ENCODE data around the gene CRB3. TPM values are rescaled to one million over a fixed set of nuclear protein-coding genes. Genes with fewer than 3 reads are reported as not detected.

CRB3 gene
- total and polyA plus RNA-seq, 2 of the 13 experiments (the other 11 are each of a cell fraction or from before 2014, with no cell fraction given) = 10.6 to 25.6 TPM

DNA sequence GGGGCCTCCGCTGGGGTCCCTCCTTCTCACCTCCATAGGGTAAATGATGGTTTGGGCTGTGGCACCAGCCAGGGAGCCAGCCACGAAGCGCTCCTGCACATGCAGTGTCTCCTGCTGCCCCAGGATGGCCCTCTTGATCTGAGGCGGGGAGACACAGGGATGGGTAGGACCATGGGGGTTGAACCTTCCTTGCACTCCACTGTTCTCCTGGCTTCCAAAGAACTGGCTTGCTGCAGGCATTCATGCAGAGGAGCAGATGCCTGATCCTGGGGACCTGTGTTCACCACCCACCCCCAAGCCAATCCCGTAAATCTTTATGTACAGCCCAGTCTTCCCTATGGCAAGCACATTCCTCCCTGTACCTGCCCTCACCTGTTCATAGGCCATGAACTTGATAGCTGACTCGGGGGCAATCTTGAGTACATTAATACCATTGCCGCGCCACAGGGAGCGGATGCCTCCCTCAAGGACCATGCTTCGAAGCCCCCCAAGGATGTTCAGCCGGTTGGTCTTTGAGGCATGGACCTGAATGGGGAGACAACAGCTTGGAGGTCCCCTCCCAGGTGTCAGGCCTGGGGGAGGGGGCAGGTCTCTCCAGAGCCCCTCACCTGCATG, 10.0 kb upstream of the CRB3 start:
- POLR2A ChIA-PET = no interaction called here
- no TSS peak for BruUV-seq (replicated peaks)
- Histone ChIP-seq H4K20me1 (ENCODE audit: insufficient read depth, low read length) (no peaks in the 10 kb centered on the region), H3K4me3 (replicated peaks in 1 of 3; ENCODE audit: insufficient read depth in 1 of 3, low read depth in 2 of 3, low read length in 3 of 3) (no peak overlapping the region), H3K4me2 (ENCODE audit: low read depth, low read length) (no peak overlapping the region), H3K27me3 (ENCODE audit: control insufficient read depth in 1 of 2, insufficient read depth in 2 of 2, low read length in 2 of 2) (no peaks in the 10 kb centered on the region), H3K36me3 (replicated peaks in 1 of 2; ENCODE audit: control insufficient read depth in 1 of 2, insufficient read depth in 2 of 2, low read length in 2 of 2) (peaks cover 10 to 24% of the 10 kb centered on the region in 2 experiments), H3K4me1 (ENCODE audit: insufficient read depth, low read length) (peaks cover 11% of the 10 kb centered on the region), H3K79me2 (ENCODE audit: insufficient read depth, low read length) (no peaks in the 10 kb centered on the region), H3K9ac (ENCODE audit: insufficient read depth, low read depth, low read length) (no peak overlapping the region), H3K27ac (ENCODE audit: extremely low read length, insufficient read depth, low read length) (no peak overlapping the region), H2AFZ (ENCODE audit: low read length) (no peak overlapping the region), H3K9me3 (ENCODE audit: low read length) (peaks cover 5% of the 10 kb centered on the region; the same call in 1 of the 2 replicates)
- no peak for DNase-seq (ENCODE audit: low spot score)
- CTCF ChIA-PET (ENCODE audit: low intra/inter-chr PET ratio, low total read pairs) = no interaction called here
- WGBS (ENCODE audit: low lambda C conversion rate) = 100% methylated on average over 3 of the region's 11 CpGs
- in situ Hi-C loops (cut with HindIII; ENCODE audit: extremely low pct_ligation_motif_present, low pct_unique_long_range_greater_than_20kb) = no loop called here
- FAIRE-seq = no peak
- intact Hi-C loops (cut with micrococcal nuclease; ENCODE audit: unreplicated experiment) = no loop called here
- ATAC-seq = no peak
- TF ChIP-seq, protein P1, sequence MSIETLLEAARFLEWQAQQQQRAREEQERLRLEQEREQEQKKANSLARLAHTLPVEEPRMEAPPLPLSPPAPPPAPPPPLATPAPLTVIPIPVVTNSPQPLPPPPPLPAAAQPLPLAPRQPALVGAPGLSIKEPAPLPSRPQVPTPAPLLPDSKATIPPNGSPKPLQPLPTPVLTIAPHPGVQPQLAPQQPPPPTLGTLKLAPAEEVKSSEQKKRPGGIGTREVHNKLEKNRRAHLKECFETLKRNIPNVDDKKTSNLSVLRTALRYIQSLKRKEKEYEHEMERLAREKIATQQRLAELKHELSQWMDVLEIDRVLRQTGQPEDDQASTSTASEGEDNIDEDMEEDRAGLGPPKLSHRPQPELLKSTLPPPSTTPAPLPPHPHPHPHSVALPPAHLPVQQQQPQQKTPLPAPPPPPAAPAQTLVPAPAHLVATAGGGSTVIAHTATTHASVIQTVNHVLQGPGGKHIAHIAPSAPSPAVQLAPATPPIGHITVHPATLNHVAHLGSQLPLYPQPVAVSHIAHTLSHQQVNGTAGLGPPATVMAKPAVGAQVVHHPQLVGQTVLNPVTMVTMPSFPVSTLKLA (IDR thresholded peaks at IDR 0.05) = no peak
- TF ChIP-seq POLR2A (IDR thresholded peaks at IDR 0.05; ENCODE audit: insufficient read depth in 1 of 2, low read depth in 2 of 2, low read length in 2 of 2) (no peak), NBN (conservative IDR thresholded peaks at IDR 0.05) (no peak), ZNF709 (CRISPR knock-in tag; IDR thresholded peaks at IDR 0.05) (no peak), ZNF644 (CRISPR knock-in tag; IDR thresholded peaks at IDR 0.05; ENCODE audit: low read depth) (no peak), ATF7 (IDR thresholded peaks at IDR 0.05) (no peak), ATF7 (CRISPR knock-in tag; IDR thresholded peaks at IDR 0.05) (no peak), ZKSCAN5 (CRISPR knock-in tag; IDR thresholded peaks at IDR 0.05) (no peak), MBNL3 (CRISPR knock-in tag; conservative IDR thresholded peaks at IDR 0.05) (no peak), ZBTB38 (CRISPR knock-in tag; IDR thresholded peaks at IDR 0.05) (no peak), ELF3 (CRISPR knock-in tag; IDR thresholded peaks at IDR 0.05) (no peak), ADNP (CRISPR knock-in tag; IDR thresholded peaks at IDR 0.05) (no peak), ARNTL (CRISPR knock-in tag; IDR thresholded peaks at IDR 0.05) (no peak), NPAS2 (CRISPR knock-in tag; IDR thresholded peaks at IDR 0.05; ENCODE audit: borderline replicate concordance) (no peak), SOX6 (IDR thresholded peaks at IDR 0.05) (no peak), SOX6 (CRISPR knock-in tag; IDR thresholded peaks at IDR 0.05) (no peak), ZNF143 (CRISPR knock-in tag; IDR thresholded peaks at IDR 0.05) (no peak)
- TF ChIP-seq, protein P2, sequence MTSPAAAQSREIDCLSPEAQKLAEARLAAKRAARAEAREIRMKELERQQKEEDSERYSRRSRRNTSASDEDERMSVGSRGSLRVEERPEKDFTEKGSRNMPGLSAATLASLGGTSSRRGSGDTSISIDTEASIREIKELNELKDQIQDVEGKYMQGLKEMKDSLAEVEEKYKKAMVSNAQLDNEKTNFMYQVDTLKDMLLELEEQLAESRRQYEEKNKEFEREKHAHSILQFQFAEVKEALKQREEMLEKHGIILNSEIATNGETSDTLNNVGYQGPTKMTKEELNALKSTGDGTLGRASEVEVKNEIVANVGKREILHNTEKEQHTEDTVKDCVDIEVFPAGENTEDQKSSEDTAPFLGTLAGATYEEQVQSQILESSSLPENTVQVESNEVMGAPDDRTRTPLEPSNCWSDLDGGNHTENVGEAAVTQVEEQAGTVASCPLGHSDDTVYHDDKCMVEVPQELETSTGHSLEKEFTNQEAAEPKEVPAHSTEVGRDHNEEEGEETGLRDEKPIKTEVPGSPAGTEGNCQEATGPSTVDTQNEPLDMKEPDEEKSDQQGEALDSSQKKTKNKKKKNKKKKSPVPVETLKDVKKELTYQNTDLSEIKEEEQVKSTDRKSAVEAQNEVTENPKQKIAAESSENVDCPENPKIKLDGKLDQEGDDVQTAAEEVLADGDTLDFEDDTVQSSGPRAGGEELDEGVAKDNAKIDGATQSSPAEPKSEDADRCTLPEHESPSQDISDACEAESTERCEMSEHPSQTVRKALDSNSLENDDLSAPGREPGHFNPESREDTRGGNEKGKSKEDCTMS (CRISPR knock-in tag; conservative IDR thresholded peaks at IDR 0.05) = no peak
- TF ChIP-seq, protein P3, sequence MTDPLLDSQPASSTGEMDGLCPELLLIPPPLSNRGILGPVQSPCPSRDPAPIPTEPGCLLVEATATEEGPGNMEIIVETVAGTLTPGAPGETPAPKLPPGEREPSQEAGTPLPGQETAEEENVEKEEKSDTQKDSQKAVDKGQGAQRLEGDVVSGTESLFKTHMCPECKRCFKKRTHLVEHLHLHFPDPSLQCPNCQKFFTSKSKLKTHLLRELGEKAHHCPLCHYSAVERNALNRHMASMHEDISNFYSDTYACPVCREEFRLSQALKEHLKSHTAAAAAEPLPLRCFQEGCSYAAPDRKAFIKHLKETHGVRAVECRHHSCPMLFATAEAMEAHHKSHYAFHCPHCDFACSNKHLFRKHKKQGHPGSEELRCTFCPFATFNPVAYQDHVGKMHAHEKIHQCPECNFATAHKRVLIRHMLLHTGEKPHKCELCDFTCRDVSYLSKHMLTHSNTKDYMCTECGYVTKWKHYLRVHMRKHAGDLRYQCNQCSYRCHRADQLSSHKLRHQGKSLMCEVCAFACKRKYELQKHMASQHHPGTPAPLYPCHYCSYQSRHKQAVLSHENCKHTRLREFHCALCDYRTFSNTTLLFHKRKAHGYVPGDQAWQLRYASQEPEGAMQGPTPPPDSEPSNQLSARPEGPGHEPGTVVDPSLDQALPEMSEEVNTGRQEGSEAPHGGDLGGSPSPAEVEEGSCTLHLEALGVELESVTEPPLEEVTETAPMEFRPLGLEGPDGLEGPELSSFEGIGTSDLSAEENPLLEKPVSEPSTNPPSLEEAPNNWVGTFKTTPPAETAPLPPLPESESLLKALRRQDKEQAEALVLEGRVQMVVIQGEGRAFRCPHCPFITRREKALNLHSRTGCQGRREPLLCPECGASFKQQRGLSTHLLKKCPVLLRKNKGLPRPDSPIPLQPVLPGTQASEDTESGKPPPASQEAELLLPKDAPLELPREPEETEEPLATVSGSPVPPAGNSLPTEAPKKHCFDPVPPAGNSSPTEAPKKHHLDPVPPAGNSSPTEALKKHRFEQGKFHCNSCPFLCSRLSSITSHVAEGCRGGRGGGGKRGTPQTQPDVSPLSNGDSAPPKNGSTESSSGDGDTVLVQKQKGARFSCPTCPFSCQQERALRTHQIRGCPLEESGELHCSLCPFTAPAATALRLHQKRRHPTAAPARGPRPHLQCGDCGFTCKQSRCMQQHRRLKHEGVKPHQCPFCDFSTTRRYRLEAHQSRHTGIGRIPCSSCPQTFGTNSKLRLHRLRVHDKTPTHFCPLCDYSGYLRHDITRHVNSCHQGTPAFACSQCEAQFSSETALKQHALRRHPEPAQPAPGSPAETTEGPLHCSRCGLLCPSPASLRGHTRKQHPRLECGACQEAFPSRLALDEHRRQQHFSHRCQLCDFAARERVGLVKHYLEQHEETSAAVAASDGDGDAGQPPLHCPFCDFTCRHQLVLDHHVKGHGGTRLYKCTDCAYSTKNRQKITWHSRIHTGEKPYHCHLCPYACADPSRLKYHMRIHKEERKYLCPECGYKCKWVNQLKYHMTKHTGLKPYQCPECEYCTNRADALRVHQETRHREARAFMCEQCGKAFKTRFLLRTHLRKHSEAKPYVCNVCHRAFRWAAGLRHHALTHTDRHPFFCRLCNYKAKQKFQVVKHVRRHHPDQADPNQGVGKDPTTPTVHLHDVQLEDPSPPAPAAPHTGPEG (CRISPR knock-in tag; IDR thresholded peaks at IDR 0.05) = no peak

All from HepG2 (cell line).